DMS153 treated with DMSO at 0.1 percent for 48 hours (cell line): Measurements from ENCODE around the gene ATXN7L1.
A peak's percentile ranks its signal among the peaks of the same experiment; 100 is the strongest.
"Not testable (repeated sequence)": the region's sequence is repeated elsewhere in the genome, so short reads cannot be mapped to it uniquely, and the experiment has no call there.

Experiments
- DNase-seq: peaks from one replicate; lab custom pipeline; 2025; ENCODE audit not compliant: unreplicated experiment; lab: John Stamatoyannopoulos, UW

ATXN7L1 gene

GRCh38 chr7:105861224-105861623, 15.2 kb downstream of the ATXN7L1 start:
- no peak for DNase-seq

GRCh38 chr7:105860793-105861192, 15.6 kb downstream of the ATXN7L1 start:
- DNase-seq, result no peak

- no peak for DNase-seq
Measured at GRCh38 chr7:105857009-105857952, 19.1 kb downstream of the ATXN7L1 start.

- no peak for DNase-seq
Measured at GRCh38 chr7:105854498-105854897, 21.9 kb downstream of the ATXN7L1 start.

GRCh38 chr7:105853931-105854419, 22.4 kb downstream of the ATXN7L1 start:
- DNase-seq, result no peak

- DNase-seq, result no peak
Measured at GRCh38 chr7:105851064-105851463, 25.3 kb downstream of the ATXN7L1 start.

GRCh38 chr7:105849122-105849855, 27.1 kb downstream of the ATXN7L1 start:
- DNase-seq, result no peak

GRCh38 chr7:105846404-105846803, 30.0 kb downstream of the ATXN7L1 start:
- no peak for DNase-seq

GRCh38 chr7:105844681-105845080, 31.7 kb downstream of the ATXN7L1 start:
- not testable (repeated sequence) for DNase-seq

- no peak for DNase-seq
Measured at GRCh38 chr7:105841866-105842265, 34.5 kb downstream of the ATXN7L1 start.

- no peak for DNase-seq
Measured at GRCh38 chr7:105840981-105841749, 35.2 kb downstream of the ATXN7L1 start.

- DNase-seq, result no peak
Measured at GRCh38 chr7:105839266-105839665, 37.1 kb downstream of the ATXN7L1 start.

- no peak for DNase-seq
Measured at GRCh38 chr7:105838627-105839231, 37.7 kb downstream of the ATXN7L1 start.

- peak; percentile 9 for DNase-seq
Measured at GRCh38 chr7:105837765-105838626, 38.4 kb downstream of the ATXN7L1 start.

- no peak for DNase-seq
Measured at GRCh38 chr7:105835441-105835840, 41.0 kb downstream of the ATXN7L1 start.

- no peak for DNase-seq
Measured at GRCh38 chr7:105831824-105832535, 44.4 kb downstream of the ATXN7L1 start.

GRCh38 chr7:105831302-105831620, 45.1 kb downstream of the ATXN7L1 start:
- no peak for DNase-seq

GRCh38 chr7:105830405-105831301, 45.7 kb downstream of the ATXN7L1 start:
- no peak for DNase-seq
